ENCODE data around the gene CDC45. TPM values are rescaled to one million over a fixed set of nuclear protein-coding genes. Genes with fewer than 3 reads are reported as not detected.

The CDC45 gene
- total RNA-seq, 1 donor: 0.72 TPM

DNA sequence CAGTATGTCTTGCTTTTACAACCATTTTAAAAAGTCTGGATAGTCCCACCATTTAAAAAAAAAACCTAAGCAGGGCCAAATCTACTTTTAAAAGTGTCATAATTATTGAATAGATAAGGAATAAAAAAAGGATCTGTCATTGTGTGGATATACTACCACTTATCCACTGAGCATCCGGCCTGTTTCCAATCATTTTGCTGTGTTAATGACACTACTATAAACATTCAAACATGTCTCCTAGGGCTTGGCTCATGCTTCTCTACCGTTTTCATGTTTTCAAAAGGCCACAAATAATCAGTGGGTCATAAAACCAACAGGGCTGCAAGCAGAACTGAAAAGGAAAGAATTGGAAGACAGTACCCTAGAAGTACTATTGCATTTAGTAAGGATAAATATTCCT lies 19.7 kb upstream of the CDC45 start:
- no peak for DNase-seq (ENCODE audit: insufficient read length, low spot score, missing footprints)
- Histone ChIP-seq H3K4me1 (ENCODE audit: insufficient read depth, low read length) (peaks cover 14% of the 10 kb centered on the region), H3K36me3 (ENCODE audit: insufficient read depth, low read length) (peaks cover 47% of the 10 kb centered on the region), H3K4me3 (ENCODE audit: insufficient read depth, low read length) (no peak overlapping the region), H3K27me3 (ENCODE audit: insufficient read depth, low read length) (no peaks in the 10 kb centered on the region), H4K20me1 (ENCODE audit: insufficient read depth, low read length) (no peaks in the 10 kb centered on the region), H3K9me3 (ENCODE audit: low read depth, low read length) (no peaks in the 10 kb centered on the region), H3K4me2 (ENCODE audit: insufficient read depth, low read length) (no peak overlapping the region), H3K79me2 (ENCODE audit: insufficient read depth, low read length) (no peaks in the 10 kb centered on the region), H3K27ac (ENCODE audit: low read depth, low read length) (no peak overlapping the region), H2AFZ (ENCODE audit: low read length) (no peak overlapping the region)
- TF ChIP-seq, protein P1, sequence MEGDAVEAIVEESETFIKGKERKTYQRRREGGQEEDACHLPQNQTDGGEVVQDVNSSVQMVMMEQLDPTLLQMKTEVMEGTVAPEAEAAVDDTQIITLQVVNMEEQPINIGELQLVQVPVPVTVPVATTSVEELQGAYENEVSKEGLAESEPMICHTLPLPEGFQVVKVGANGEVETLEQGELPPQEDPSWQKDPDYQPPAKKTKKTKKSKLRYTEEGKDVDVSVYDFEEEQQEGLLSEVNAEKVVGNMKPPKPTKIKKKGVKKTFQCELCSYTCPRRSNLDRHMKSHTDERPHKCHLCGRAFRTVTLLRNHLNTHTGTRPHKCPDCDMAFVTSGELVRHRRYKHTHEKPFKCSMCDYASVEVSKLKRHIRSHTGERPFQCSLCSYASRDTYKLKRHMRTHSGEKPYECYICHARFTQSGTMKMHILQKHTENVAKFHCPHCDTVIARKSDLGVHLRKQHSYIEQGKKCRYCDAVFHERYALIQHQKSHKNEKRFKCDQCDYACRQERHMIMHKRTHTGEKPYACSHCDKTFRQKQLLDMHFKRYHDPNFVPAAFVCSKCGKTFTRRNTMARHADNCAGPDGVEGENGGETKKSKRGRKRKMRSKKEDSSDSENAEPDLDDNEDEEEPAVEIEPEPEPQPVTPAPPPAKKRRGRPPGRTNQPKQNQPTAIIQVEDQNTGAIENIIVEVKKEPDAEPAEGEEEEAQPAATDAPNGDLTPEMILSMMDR (IDR thresholded peaks at IDR 0.05; ENCODE audit: extremely low read depth, low read depth, low read length): no peak

DNA sequence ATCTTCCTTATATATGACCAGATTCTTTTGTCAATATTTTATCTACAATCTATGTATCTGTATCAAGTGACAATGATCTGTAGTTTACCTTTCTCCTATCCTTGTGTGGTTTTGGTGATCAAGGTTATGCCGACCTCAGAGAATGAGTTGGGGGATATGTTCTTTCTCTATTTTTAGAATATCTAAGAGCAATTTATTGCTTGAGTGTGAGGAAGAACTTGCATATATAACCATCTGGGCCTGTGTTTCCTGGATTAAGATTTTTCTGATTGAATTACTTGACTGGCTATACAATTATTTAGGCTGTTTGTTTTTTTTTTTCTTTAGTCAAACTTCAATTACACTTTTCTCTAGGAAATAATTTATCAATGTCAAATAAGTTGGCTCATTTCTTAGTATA lies 18.2 kb upstream of the CDC45 start:
- TF ChIP-seq, protein P1 (IDR thresholded peaks at IDR 0.05; ENCODE audit: extremely low read depth, low read depth, low read length): no peak
- Histone ChIP-seq H4K20me1 (ENCODE audit: insufficient read depth, low read length) (no peaks in the 10 kb centered on the region), H2AFZ (ENCODE audit: low read length) (no peak overlapping the region), H3K4me2 (ENCODE audit: insufficient read depth, low read length) (no peak overlapping the region), H3K4me3 (ENCODE audit: insufficient read depth, low read length) (no peak overlapping the region), H3K36me3 (ENCODE audit: insufficient read depth, low read length) (peaks cover 47% of the 10 kb centered on the region), H3K27me3 (ENCODE audit: insufficient read depth, low read length) (no peaks in the 10 kb centered on the region), H3K9me3 (ENCODE audit: low read depth, low read length) (no peaks in the 10 kb centered on the region), H3K27ac (ENCODE audit: low read depth, low read length) (no peak overlapping the region), H3K4me1 (ENCODE audit: insufficient read depth, low read length) (peaks cover 10% of the 10 kb centered on the region), H3K79me2 (ENCODE audit: insufficient read depth, low read length) (no peaks in the 10 kb centered on the region)
- no peak for DNase-seq (ENCODE audit: insufficient read length, low spot score, missing footprints)

GRCh38 chr22:19463008-19463407 lies 16.7 kb upstream of the CDC45 start:
- TF ChIP-seq, protein P1 (IDR thresholded peaks at IDR 0.05; ENCODE audit: extremely low read depth, low read depth, low read length): no peak
- H3K79me2 ChIP-seq (ENCODE audit: insufficient read depth, low read length): peaks cover 2% of the 10 kb centered on the region
- DNase-seq (ENCODE audit: insufficient read length, low spot score, missing footprints): no peak
- peaks cover 3% of the 10 kb centered on the region for H4K20me1 ChIP-seq (ENCODE audit: insufficient read depth, low read length)
- H3K27me3 ChIP-seq (ENCODE audit: insufficient read depth, low read length): no peaks in the 10 kb centered on the region
- H3K9me3 ChIP-seq (ENCODE audit: low read depth, low read length): no peaks in the 10 kb centered on the region
- H3K36me3 ChIP-seq (ENCODE audit: insufficient read depth, low read length): peaks cover 51% of the 10 kb centered on the region
- H2AFZ ChIP-seq (ENCODE audit: low read length): no peak overlapping the region
- H3K27ac ChIP-seq (ENCODE audit: low read depth, low read length): peak overlapping the region; percentile 33
- no peak overlapping the region for H3K4me3 ChIP-seq (ENCODE audit: insufficient read depth, low read length)
- no peak overlapping the region for H3K4me2 ChIP-seq (ENCODE audit: insufficient read depth, low read length)
- H3K4me1 ChIP-seq (ENCODE audit: insufficient read depth, low read length): peaks cover 10% of the 10 kb centered on the region

- Histone ChIP-seq H3K4me2 (ENCODE audit: insufficient read depth, low read length) (peak overlapping the region; percentile 0), H4K20me1 (ENCODE audit: insufficient read depth, low read length) (peaks cover 8% of the 10 kb centered on the region), H3K27me3 (ENCODE audit: insufficient read depth, low read length) (no peaks in the 10 kb centered on the region), H3K4me1 (ENCODE audit: insufficient read depth, low read length) (peaks cover 10% of the 10 kb centered on the region), H2AFZ (ENCODE audit: low read length) (no peak overlapping the region), H3K79me2 (ENCODE audit: insufficient read depth, low read length) (peaks cover 4% of the 10 kb centered on the region), H3K27ac (ENCODE audit: low read depth, low read length) (peak overlapping the region; percentile 33), H3K36me3 (ENCODE audit: insufficient read depth, low read length) (peaks cover 55% of the 10 kb centered on the region), H3K9me3 (ENCODE audit: low read depth, low read length) (no peaks in the 10 kb centered on the region), H3K4me3 (ENCODE audit: insufficient read depth, low read length) (no peak overlapping the region)
- DNase-seq (ENCODE audit: insufficient read length, low spot score, missing footprints): no peak
- TF ChIP-seq, protein P1 (IDR thresholded peaks at IDR 0.05; ENCODE audit: extremely low read depth, low read depth, low read length): no peak
These were observed 15.9 kb upstream of the CDC45 start for GRCh38 chr22:19463491-19464469.
